ENCODE results near the gene ME3. TPM values are rescaled to one million over a fixed set of nuclear protein-coding genes. Genes with fewer than 3 reads are reported as not detected.

The ME3 gene
- total RNA-seq, 1 donor from 2014 or later, result 34.2 TPM

DNA sequence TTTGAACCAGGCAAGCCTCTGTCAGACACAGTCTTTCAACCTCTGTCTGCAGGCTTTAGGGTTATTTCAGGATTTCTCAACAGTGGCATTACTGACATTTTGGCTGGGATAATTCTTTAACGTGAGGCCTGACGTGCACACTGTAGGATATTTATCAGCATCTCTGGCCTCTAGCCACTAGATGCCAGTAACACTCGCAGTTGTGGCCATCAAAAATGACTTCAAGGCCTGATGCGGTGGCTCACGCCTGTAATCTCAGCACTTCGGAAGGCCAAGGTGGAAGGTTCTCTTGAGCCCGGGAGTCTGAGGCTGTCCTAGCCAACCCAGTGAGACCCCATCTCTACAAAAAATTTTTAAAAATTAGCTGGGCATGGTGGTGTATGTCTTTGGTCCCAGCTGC lies 184.7 kb downstream of the ME3 start:
- Histone ChIP-seq H3K27me3 (no peaks in the 10 kb centered on the region), H3K4me1 (peaks cover 7 to 16% of the 10 kb centered on the region in 2 donors), H3K27ac (no peak overlapping the region), H3K36me3 (no peaks in the 10 kb centered on the region), H3K9me3 (no peaks in the 10 kb centered on the region), H3K4me3 (no peak overlapping the region)
- no peak for DNase-seq (ENCODE audit: low spot score in 2 of 2)
- intact Hi-C loops (cut with DNase I), result no loop called here
- no peak for TF ChIP-seq CTCF (IDR thresholded peaks at IDR 0.05)

DNA sequence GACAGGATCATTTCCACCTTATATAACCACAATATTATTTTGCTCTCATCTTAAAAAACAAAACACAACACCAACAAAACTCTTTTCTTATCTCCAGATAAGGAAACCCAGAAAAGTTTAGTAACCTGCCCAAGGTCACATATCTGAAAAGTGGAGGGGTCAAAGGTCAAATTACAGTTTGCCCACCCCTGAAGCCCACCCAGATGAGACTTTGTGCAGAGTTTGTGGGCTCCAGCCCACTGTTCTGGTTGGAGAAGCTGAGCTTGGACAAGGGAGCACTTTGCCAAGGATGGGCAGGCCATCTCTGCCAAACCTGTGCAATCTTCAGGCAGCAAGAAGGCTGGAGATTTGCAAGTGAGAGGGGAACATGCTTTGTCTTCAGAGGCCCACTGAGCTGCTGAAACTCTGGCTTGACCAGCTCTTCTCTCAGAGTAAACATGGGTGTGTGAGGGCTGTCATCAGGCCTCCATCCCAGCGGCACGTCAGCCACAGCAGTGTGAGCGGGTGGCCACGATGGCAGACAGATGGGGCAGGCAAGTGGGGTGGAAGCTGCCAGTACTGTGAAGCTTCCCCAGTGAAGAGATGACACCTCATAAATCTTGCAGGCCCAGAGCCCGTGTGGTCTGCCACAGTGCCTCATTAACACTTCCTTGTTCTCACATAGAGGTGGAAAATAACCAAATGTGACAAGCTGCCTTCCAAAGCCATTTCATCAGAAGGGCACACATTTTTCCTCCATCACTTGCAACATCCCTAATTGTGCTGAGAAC lies 186.0 kb downstream of the ME3 start:
- Histone ChIP-seq H3K4me3 (no peak overlapping the region), H3K27ac (no peak overlapping the region), H3K27me3 (no peaks in the 10 kb centered on the region), H3K9me3 (no peaks in the 10 kb centered on the region), H3K36me3 (no peaks in the 10 kb centered on the region), H3K4me1 (peaks cover 7 to 16% of the 10 kb centered on the region in 2 donors)
- TF ChIP-seq CTCF (IDR thresholded peaks at IDR 0.05), result no peak
- intact Hi-C loops (cut with DNase I), result no loop called here
- no peak for DNase-seq (ENCODE audit: low spot score in 2 of 2)

DNA sequence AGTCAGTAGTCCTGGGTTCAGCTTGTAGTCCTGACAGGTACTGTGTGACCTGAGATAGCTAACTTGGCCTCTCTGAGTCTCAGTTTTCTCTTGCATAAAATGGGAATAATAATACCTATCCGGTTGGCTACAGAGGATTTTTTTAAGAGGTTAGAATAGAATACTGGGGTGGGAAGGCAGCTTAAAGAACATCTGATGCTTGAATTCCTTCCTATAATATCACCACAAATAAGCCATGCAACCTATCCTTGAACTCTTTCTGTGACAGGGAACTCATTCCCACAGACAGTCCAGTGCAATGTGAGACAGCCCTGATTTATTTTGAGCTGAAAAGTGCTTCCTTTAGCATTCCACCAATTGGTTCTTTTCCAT lies 187.6 kb downstream of the ME3 start:
- Histone ChIP-seq H3K27ac (peak overlapping the region; percentile 50 to 67), H3K36me3 (no peaks in the 10 kb centered on the region), H3K27me3 (no peaks in the 10 kb centered on the region), H3K9me3 (no peaks in the 10 kb centered on the region), H3K4me1 (peaks cover 4 to 16% of the 10 kb centered on the region in 2 donors), H3K4me3 (no peak overlapping the region)
- no peak for TF ChIP-seq CTCF (IDR thresholded peaks at IDR 0.05)
- DNase-seq (ENCODE audit: low spot score in 2 of 2), result no peak
- intact Hi-C loops (cut with DNase I), result loop anchor here (2.0 kb wide), 2 partner anchors 40 to 94 kb away; no protein-coding TSS in a partner anchor

DNA sequence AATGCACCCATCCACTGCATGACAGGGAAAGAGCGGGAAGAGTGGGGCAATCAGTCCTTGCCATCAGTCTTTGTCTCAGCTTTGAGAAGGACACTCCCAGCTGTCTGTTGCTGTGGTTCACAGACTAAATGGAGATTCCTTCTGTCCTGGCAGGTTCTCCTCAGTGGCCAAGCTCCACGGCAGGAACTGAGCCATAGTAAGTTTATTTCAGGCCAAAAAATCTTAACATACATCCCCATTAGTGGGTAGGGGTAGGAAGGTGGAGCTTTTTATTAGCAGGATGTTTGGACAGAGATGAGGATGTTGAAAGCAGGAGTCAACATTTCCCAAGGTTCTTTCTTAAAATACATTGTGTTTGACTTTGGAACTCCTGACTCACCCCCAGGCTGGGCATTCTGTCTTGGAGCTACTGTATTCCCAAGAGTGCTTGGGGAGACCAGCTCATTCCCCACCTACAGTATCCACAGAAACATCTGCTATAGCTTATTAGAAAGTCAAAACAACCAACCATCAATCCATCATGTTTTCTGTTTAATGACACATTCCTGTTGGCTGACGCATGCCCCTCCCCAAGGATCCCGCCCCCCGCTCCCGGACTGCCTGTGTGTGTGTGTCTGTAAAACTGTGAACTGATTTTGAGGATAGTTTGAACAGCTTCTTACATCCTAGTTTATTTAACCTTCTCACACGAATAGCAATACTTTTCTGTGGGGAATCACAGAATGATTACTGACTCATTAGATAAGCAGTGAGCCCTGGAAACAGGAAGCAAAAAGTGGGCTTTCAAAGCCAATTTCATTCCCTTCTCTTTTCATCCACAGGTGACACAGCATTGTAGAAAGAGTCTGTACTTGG lies 188.2 kb downstream of the ME3 start:
- intact Hi-C loops (cut with DNase I), result loop anchor here (2.0 kb wide), 2 partner anchors 41 to 95 kb away; no protein-coding TSS in a partner anchor
- H3K4me3 ChIP-seq, result no peak overlapping the region
- no peaks in the 10 kb centered on the region for H3K9me3 ChIP-seq
- no peaks in the 10 kb centered on the region for H3K36me3 ChIP-seq
- H3K27me3 ChIP-seq, result no peaks in the 10 kb centered on the region
- TF ChIP-seq CTCF (IDR thresholded peaks at IDR 0.05), result no peak
- peaks cover 4 to 16% of the 10 kb centered on the region in 2 donors for H3K4me1 ChIP-seq
- H3K27ac ChIP-seq, result peak overlapping the region; percentile 67 to 85
- peak; percentile 42 to 92 for DNase-seq (ENCODE audit: low spot score in 2 of 2)

DNA sequence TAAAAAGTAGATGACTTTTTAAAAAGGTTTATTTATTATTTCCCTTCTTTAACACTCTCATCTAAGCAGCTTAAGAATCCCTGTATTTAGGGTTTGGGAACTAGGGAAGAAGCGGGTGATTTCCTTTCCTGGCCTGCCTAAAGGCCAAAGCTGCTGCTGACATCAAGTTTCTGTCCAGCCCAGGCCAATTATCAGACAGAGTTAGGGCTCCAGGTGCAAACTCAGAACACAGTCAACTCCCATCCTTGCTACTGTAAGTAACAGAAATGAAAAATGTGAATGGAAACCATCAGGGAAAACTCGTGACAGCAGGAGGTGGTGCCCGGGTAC lies 188.8 kb downstream of the ME3 start:
- no peak for DNase-seq (ENCODE audit: low spot score in 2 of 2)
- Histone ChIP-seq H3K4me3 (no peak overlapping the region), H3K36me3 (no peaks in the 10 kb centered on the region), H3K27me3 (no peaks in the 10 kb centered on the region), H3K27ac (peak overlapping the region; percentile 67 to 85), H3K9me3 (no peaks in the 10 kb centered on the region), H3K4me1 (peaks cover 4 to 16% of the 10 kb centered on the region in 2 donors)
- intact Hi-C loops (cut with DNase I), result no loop called here
- TF ChIP-seq CTCF (IDR thresholded peaks at IDR 0.05), result no peak

All from ascending aorta (tissue), 2 donors.